Left lung (tissue), 10 donors: Measurements from ENCODE around the gene NRN1. TPM values are rescaled to one million over a fixed set of nuclear protein-coding genes. Genes with fewer than 3 reads are reported as not detected.
"Not testable (repeated sequence)": the region's sequence is repeated elsewhere in the genome, so short reads cannot be mapped to it uniquely, and the experiment has no call there.

Source experiments
- ATAC-seq: fragments of 200-7000 bp; cut with Tn5 transposase; one replicate; pipeline ENCODE4 v1.9.1; 2020; ENCODE audit warnings: moderate library complexity
- DNase-seq, 4 donors: peaks; one replicate each; pipeline ENCODE4 v3.0.0-alpha.2; 2013 to 2020
- H3K27ac ChIP-seq, 2 donors: fragments of 200-600 bp; sonication (generic) in 1 of 2; one replicate each; pipeline versions ENCODE4 v1.5.0 to v1.8.0; 2020 to 2021
- H3K27me3 ChIP-seq, 2 donors: fragments of 200-600 bp; sonication (generic) in 1 of 2; one replicate each; pipeline versions ENCODE4 v1.5.0 to v1.8.0; 2020 to 2021
- H3K36me3 ChIP-seq, 2 donors: fragments of 200-600 bp; sonication (generic) in 1 of 2; one replicate each; pipeline versions ENCODE4 v1.5.0 to v1.8.0; 2020 to 2021
- H3K4me1 ChIP-seq, 2 donors: fragments of 200-600 bp; one replicate each; pipeline ENCODE4 v1.8.0; 2021
- H3K4me3 ChIP-seq, 2 donors: fragments of 200-600 bp; sonication (generic) in 1 of 2; one replicate each; pipeline versions ENCODE4 v1.5.0 to v1.8.0; 2020 to 2021; ENCODE audit warnings: mild to moderate bottlenecking in 1 of 2
- H3K9me3 ChIP-seq, 2 donors: fragments of 200-600 bp; sonication (generic) in 1 of 2; one replicate each; pipeline versions ENCODE4 v1.5.0 to v1.8.0; 2020 to 2021
- intact Hi-C, 2 donors: fragments of 100-400 bp; cut with DNase I; formaldehyde crosslinking; loops; one replicate each; pipeline versions ENCODE4 v1.11.2 to v1.14.2; 2022
- polyA plus RNA-seq, 6 donors: library from polyadenylated mRNA; unstranded; fragments of 120-200 nt; gene quantifications; one replicate each; pipeline ENCODE4 v1.2.1, GENCODE V29; 2013; ENCODE audit not compliant: insufficient read length in 6 of 6
- total RNA-seq, 2 donors: library from RNA; stranded (reverse); fragmentation: NEBNext Ultra II Directional; extraction: Animal tissue kit (Norgen Biotek cat#: 25700); gene quantifications; one replicate each; pipeline ENCODE4 v1.2.1, GENCODE V29; 2021
- TF ChIP-seq, protein P1 (sequence below), 2 donors: fragments of 200-600 bp; sonication (generic) in 1 of 2; IDR thresholded peaks; one replicate each; pipeline versions ENCODE4 v1.5.0 to v1.8.0; 2021; ENCODE audit warnings: antibody characterized with exemption in 2 of 2
- donor health status: DM: no; HTN: yes; CAD: no.
- donor health status: DM: no; HTN: no; CAD: no.

The NRN1 gene
- total and polyA plus RNA-seq, 8 donors, result 6.5 to 12.9 (median 9.9) TPM

- Histone ChIP-seq H3K9me3 (no peaks in the 10 kb centered on the region), H3K27ac (peak overlapping the region in 1 of 2 donors; percentile 69), H3K4me1 (peaks cover 0 to 19% of the 10 kb centered on the region in 2 donors), H3K36me3 (no peaks in the 10 kb centered on the region), H3K27me3 (peaks cover 0 to 3% of the 10 kb centered on the region in 2 donors), H3K4me3 (no peak overlapping the region)
- TF ChIP-seq, protein P1, sequence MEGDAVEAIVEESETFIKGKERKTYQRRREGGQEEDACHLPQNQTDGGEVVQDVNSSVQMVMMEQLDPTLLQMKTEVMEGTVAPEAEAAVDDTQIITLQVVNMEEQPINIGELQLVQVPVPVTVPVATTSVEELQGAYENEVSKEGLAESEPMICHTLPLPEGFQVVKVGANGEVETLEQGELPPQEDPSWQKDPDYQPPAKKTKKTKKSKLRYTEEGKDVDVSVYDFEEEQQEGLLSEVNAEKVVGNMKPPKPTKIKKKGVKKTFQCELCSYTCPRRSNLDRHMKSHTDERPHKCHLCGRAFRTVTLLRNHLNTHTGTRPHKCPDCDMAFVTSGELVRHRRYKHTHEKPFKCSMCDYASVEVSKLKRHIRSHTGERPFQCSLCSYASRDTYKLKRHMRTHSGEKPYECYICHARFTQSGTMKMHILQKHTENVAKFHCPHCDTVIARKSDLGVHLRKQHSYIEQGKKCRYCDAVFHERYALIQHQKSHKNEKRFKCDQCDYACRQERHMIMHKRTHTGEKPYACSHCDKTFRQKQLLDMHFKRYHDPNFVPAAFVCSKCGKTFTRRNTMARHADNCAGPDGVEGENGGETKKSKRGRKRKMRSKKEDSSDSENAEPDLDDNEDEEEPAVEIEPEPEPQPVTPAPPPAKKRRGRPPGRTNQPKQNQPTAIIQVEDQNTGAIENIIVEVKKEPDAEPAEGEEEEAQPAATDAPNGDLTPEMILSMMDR (IDR thresholded peaks at IDR 0.05), result no peak
- peak; percentile 69 for ATAC-seq
- intact Hi-C loops, result no loop called here
- DNase-seq, result no peak
Measured at GRCh38 chr6:5979650-5980420, 26.9 kb downstream of the NRN1 start.

DNA sequence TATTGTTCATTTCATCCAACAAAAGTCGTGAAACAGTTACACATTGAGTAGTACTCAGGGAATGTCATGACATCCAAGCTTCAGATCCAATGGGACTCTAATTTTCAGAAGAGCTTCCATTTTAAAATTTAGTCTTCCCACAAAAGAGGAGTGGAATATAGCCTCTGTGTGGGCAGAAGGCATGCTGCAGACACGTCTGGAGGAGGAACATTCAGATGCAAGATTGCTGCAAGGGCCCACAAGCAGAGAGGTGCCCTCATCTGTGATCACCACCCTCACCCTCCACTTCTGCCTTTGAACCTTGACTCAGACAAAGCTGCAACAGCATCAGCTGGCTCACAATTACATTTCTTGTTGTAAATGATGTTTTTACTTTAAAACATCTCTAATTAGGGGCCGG is 29.9 kb downstream of the NRN1 start:
- TF ChIP-seq, protein P1 (IDR thresholded peaks at IDR 0.05), result no peak
- Histone ChIP-seq H3K27me3 (no peaks in the 10 kb centered on the region), H3K27ac (no peak overlapping the region), H3K4me3 (no peak overlapping the region), H3K36me3 (no peaks in the 10 kb centered on the region), H3K9me3 (no peaks in the 10 kb centered on the region), H3K4me1 (peaks cover 0 to 19% of the 10 kb centered on the region in 2 donors)
- DNase-seq (no peak), ATAC-seq (no peak)
- intact Hi-C loops, result no loop called here

DNA sequence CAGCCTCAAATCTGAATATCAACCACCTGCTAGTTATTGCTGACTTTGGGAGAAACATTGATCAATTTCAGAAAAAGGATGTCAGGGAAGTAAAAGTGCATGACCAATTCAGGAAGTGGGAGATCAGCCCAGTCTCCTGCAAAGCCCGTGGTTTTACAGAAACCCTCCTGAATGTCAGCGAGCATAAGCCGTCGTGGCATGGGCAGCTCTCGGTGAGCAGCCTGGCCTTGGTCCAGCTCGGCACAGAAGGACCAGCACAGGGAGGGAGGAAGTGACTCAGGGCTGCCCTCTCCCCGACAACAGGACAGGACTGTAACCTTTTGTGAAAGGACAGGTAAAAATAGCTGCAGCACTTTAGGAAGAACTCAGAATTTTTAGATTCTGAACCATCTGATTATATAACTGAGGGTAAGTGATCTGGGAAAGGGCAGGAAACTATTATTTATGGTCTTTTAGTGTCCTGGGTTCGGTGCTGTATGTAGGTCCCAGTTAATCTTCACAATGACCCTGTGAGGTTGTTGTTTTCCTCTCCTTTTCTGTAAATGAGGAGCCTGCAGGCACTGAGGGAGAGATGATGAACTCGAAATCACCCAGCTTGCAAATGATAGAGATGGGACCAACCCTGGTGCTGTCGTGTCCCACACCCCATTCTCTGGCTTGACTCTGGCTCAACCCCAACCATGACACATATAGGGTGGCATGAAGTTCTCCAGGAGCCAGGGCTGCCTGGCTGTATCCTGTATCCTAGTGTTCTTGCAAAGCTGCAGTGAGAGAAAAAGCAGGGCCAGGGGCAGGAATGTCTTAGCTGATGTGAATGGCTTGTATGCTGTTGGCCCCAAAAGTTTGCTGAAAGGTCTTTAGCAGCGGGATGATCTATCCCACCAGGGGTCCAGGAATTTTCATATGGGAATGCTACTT is 37.6 kb downstream of the NRN1 start:
- TF ChIP-seq, protein P1 (IDR thresholded peaks at IDR 0.05), result no peak
- DNase-seq (peak in 3 of 4 donors; percentile 24 to 84 (median 60)), ATAC-seq (peak; percentile 85)
- intact Hi-C loops, result no loop called here
- Histone ChIP-seq H3K27me3 (no peaks in the 10 kb centered on the region), H3K4me3 (no peak overlapping the region), H3K4me1 (peaks cover 0 to 8% of the 10 kb centered on the region in 2 donors), H3K36me3 (no peaks in the 10 kb centered on the region), H3K9me3 (no peaks in the 10 kb centered on the region), H3K27ac (no peak overlapping the region)

GRCh38 chr6:5968036-5968435 is 38.7 kb downstream of the NRN1 start:
- DNase-seq, intact Hi-C loops, H3K4me1 ChIP-seq, H3K27me3 ChIP-seq, H3K27ac ChIP-seq, H3K9me3 ChIP-seq, H3K4me3 ChIP-seq, ATAC-seq, H3K36me3 ChIP-seq: not testable (repeated sequence)

DNA sequence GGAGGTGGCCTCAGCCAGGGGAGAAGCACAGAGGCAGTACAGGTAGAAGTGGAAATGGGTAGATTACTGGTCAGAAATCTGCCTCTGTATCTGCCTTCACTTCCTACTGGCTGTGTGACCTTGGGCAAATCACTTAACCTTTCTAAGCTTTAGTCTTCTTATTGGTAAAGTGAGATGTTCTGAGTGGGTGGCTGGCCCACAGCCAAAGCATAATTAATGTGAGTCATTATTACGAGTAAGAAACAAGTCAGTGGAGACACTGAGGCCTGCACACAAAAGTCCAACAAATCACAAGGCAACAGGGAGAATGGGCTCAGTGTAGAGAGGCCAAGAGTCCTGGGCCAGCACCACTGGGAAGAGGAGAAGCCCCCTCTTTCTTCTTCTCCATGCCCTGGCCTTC is 39.1 kb downstream of the NRN1 start:
- DNase-seq (no peak), ATAC-seq (no peak)
- TF ChIP-seq, protein P1 (IDR thresholded peaks at IDR 0.05), result no peak
- Histone ChIP-seq H3K27ac (no peak overlapping the region), H3K4me3 (no peak overlapping the region), H3K4me1 (peaks cover 0 to 8% of the 10 kb centered on the region in 2 donors), H3K9me3 (no peaks in the 10 kb centered on the region), H3K27me3 (no peaks in the 10 kb centered on the region), H3K36me3 (no peaks in the 10 kb centered on the region)
- intact Hi-C loops, result no loop called here
